ENCODE measurements around the gene SLC9A7.
"Not testable (repeated sequence)": the region's sequence is repeated elsewhere in the genome, so short reads cannot be mapped to it uniquely, and the experiment has no call there.

Gene SLC9A7

DNA sequence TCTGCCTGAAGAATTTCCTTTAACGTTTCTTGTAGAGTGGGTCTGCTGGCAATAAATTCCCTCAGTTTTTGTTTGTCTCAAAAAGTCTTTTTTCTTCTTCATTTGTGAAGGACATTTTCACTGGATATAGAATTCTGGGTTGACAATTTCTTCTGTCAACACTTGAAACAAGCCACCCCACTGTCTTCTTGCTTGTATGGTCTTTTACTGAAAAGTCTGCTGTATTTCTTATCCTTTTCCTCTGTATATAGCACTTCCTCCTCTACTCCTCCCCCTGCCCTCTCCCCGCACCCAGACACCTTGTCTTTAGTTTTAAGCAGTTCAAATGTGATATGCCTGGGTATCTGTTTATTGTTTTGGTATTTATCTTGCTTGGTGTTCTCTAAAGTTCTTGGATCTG, 23.3 kb downstream of the SLC9A7 start:
- no peaks in the 10 kb centered on the region for H3K27me3 ChIP-seq (replicated peaks; ENCODE audit: control insufficient read depth, insufficient read depth, low read length)
- TF ChIP-seq, protein P1, sequence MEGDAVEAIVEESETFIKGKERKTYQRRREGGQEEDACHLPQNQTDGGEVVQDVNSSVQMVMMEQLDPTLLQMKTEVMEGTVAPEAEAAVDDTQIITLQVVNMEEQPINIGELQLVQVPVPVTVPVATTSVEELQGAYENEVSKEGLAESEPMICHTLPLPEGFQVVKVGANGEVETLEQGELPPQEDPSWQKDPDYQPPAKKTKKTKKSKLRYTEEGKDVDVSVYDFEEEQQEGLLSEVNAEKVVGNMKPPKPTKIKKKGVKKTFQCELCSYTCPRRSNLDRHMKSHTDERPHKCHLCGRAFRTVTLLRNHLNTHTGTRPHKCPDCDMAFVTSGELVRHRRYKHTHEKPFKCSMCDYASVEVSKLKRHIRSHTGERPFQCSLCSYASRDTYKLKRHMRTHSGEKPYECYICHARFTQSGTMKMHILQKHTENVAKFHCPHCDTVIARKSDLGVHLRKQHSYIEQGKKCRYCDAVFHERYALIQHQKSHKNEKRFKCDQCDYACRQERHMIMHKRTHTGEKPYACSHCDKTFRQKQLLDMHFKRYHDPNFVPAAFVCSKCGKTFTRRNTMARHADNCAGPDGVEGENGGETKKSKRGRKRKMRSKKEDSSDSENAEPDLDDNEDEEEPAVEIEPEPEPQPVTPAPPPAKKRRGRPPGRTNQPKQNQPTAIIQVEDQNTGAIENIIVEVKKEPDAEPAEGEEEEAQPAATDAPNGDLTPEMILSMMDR (IDR thresholded peaks at IDR 0.05; ENCODE audit: insufficient read depth, low read length, poor library complexity, severe bottlenecking) = no peak
- no peak for DNase-seq (ENCODE audit: extremely low read depth, insufficient read length)
- H3K36me3 ChIP-seq (ENCODE audit: control insufficient read depth, insufficient read depth, low read length) = no peaks in the 10 kb centered on the region
- H3K4me3 ChIP-seq (replicated peaks; ENCODE audit: low read depth, low read length) = no peak overlapping the region

DNA sequence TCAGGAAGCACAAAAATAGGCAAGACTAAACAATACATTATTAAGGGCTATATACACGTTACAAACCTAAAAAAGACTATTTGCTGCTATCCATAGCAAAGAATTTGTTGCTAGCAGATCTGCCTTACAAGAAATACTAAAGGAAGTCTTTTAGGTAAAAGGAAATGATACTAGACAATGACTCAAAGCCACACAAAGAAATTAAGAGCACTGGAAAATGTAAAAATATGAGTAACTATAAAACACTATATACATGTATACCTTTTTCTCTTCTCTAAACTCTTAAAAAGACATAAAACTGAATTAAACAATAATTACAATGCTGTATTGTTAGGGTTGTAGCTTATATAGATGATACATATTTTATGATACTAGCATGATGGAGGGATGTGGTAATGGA, 25.7 kb downstream of the SLC9A7 start:
- DNase-seq (ENCODE audit: extremely low read depth, insufficient read length) = no peak
- Histone ChIP-seq H3K36me3 (ENCODE audit: control insufficient read depth, insufficient read depth, low read length) (no peaks in the 10 kb centered on the region), H3K27me3 (replicated peaks; ENCODE audit: control insufficient read depth, insufficient read depth, low read length) (no peaks in the 10 kb centered on the region), H3K4me3 (replicated peaks; ENCODE audit: low read depth, low read length) (no peak overlapping the region)
- TF ChIP-seq, protein P1 (IDR thresholded peaks at IDR 0.05; ENCODE audit: insufficient read depth, low read length, poor library complexity, severe bottlenecking) = no peak

DNA sequence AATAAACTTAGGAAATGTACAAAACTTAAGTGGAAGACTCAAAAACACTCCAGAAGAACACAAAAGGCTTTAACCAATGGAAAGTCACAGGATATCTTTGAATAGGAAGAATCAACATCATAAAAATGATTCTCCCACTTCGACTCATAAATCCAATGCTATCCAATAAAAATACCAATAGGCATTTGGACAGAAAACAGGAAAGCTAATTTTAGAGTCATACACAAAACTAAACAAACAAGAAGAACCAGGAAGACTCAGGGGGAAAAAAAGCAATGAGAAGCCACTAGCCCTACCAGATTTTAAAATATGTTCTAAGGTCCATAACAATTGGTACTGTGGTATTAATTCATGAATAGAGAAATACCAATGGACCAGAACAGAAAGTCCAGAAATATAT, 28.2 kb downstream of the SLC9A7 start:
- H3K4me3 ChIP-seq (replicated peaks; ENCODE audit: low read depth, low read length) = no peak overlapping the region
- H3K36me3 ChIP-seq (ENCODE audit: control insufficient read depth, insufficient read depth, low read length) = no peaks in the 10 kb centered on the region
- no peak for DNase-seq (ENCODE audit: extremely low read depth, insufficient read length)
- H3K27me3 ChIP-seq (replicated peaks; ENCODE audit: control insufficient read depth, insufficient read depth, low read length) = no peaks in the 10 kb centered on the region
- TF ChIP-seq, protein P1 (IDR thresholded peaks at IDR 0.05; ENCODE audit: insufficient read depth, low read length, poor library complexity, severe bottlenecking) = no peak

DNA sequence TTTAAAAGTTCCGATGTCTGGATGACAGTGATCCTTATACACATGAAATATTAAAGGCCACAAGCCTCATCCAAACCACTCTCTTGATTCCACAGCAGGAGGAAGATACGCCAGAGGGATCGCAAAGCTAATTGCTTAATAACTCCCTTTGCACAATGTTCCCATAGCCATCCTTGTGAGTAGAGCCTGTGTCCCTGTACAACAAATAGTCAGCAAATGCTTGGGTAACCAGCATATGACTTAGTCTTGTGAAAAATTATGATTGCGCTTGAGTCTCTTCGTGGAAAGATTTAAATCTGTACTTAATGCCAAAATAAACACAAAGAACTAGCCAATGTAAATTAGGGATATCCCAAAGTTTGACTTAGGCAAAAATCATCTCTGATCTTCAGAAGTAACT, 31.5 kb downstream of the SLC9A7 start:
- no peak overlapping the region for H3K4me3 ChIP-seq (replicated peaks; ENCODE audit: low read depth, low read length)

DNA sequence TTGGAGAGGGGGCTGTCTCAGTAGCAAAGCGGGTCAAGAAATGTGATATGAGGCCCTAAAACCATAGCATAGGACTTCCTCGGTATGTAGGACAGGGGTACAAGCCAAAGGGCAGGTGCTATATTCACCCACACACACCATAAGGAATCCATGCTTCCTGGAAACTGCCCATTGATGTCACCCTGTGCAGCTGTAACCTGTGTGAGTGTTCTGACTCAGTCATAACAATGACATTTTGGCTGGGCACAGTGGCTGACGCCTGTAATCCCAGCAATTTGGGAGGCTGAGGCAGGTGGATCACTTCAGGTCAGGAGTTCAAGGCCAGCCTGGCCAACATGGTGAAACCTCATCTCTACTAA, 35.4 kb downstream of the SLC9A7 start:
- H3K4me3 ChIP-seq (replicated peaks; ENCODE audit: low read depth, low read length); DNase-seq (ENCODE audit: extremely low read depth, insufficient read length); H3K36me3 ChIP-seq (ENCODE audit: control insufficient read depth, insufficient read depth, low read length); H3K27me3 ChIP-seq (replicated peaks; ENCODE audit: control insufficient read depth, insufficient read depth, low read length): not testable (repeated sequence)

More for the DNA sequence above, 31.5 kb downstream of the SLC9A7 start:
- no peaks in the 10 kb centered on the region for H3K36me3 ChIP-seq (ENCODE audit: control insufficient read depth, insufficient read depth, low read length)
- DNase-seq (ENCODE audit: extremely low read depth, insufficient read length) = no peak
- TF ChIP-seq, protein P1 (IDR thresholded peaks at IDR 0.05; ENCODE audit: insufficient read depth, low read length, poor library complexity, severe bottlenecking) = no peak
- H3K27me3 ChIP-seq (replicated peaks; ENCODE audit: control insufficient read depth, insufficient read depth, low read length) = no peaks in the 10 kb centered on the region

DNA sequence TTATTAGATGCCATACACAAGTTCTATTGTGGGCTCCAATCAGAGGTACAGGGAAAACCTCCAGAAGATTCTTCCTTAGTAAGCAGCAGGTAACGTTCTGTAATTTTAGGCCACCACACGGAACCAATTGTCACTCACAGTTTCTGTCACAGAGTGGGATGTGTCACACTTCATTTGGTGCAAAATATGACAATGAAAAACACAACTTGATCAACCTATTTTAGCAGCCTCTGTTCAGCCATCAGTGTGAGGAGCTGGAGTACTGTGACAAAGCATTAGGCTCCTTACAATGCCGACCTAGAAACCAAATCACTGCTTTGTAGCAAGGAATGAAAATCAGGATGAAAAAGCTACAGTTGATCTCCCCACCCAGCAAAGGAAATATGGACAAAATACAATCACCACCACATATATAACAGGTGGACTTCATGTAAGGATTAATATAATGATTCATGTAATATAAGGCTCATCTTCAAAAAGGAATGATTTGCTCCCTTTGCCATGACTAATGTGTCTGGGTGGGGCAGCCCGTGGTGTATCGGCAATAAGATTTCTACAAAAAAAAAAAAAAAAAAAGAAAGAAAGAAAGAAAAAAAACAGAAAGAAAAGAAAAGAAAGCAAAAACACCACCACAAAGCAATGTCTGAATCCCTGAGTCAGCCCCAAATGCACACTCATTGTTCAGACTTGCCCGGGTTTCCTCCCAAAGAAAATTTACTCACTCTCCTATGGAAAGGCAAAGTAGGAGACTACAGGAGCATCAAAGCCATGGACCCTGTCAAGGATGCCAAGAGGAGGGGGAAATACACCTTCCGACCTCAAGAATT, 36.0 kb downstream of the SLC9A7 start:
- Histone ChIP-seq H3K36me3 (ENCODE audit: control insufficient read depth, insufficient read depth, low read length) (no peaks in the 10 kb centered on the region), H3K4me3 (replicated peaks; ENCODE audit: low read depth, low read length) (no peak overlapping the region; the same call in 1 of the 2 replicates), H3K27me3 (replicated peaks; ENCODE audit: control insufficient read depth, insufficient read depth, low read length) (no peaks in the 10 kb centered on the region)
- DNase-seq (ENCODE audit: extremely low read depth, insufficient read length) = no peak
- TF ChIP-seq, protein P1 (IDR thresholded peaks at IDR 0.05; ENCODE audit: insufficient read depth, low read length, poor library complexity, severe bottlenecking) = no peak

All from GM06990 (cell line).